Activated gamma-delta T cell treated with Interleukin-2 at 50 U/mL for 16 hours (primary cell): ENCODE measurements around the gene MYO16.
"Not testable (repeated sequence)": the region's sequence is repeated elsewhere in the genome, so short reads cannot be mapped to it uniquely, and the experiment has no call there.

Source experiments
- DNase-seq: peaks from one replicate; pipeline ENCODE4 v3.0.0-alpha.2; 2020

The MYO16 gene

GRCh38 chr13:108991416-108991815, 362.0 kb downstream of the MYO16 start:
- not testable (repeated sequence) for DNase-seq

DNA sequence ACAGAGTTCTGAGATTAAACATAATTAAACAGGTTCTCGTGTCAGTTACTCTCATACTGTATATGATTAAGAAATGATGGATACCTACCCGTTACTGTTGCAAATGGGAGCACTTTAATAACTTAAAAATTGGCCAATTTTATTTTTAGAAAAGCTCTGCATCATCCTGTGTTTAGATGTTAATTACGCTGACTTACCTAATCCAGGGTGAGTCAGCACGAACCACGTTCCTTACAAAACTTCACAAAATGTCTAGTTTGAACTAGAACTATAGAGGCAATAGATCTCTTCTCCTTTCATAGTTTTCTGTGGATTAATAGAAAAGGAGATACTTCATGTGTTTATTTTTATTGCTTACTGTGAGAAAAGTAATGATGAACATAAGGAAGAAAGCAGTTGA, 363.9 kb downstream of the MYO16 start:
- no peak for DNase-seq

DNA sequence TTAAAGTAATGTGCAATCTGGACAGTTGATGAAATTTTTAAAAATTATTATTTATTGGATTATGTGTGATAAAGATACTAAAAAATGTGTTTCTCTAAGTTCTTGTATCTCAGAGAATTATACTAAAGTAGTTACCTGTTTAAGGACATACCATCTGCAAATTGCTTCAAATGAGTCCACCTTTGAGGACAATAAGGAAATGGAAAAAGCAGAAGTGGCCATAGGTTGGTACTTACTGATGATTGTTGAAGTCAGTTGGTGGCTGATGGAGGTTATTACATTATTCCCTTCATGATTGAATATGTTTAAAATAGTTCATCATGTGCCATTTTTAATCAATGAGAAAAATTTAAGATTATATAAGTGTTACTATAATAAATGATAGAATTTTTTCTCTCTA, 367.0 kb downstream of the MYO16 start:
- DNase-seq = no peak

DNA sequence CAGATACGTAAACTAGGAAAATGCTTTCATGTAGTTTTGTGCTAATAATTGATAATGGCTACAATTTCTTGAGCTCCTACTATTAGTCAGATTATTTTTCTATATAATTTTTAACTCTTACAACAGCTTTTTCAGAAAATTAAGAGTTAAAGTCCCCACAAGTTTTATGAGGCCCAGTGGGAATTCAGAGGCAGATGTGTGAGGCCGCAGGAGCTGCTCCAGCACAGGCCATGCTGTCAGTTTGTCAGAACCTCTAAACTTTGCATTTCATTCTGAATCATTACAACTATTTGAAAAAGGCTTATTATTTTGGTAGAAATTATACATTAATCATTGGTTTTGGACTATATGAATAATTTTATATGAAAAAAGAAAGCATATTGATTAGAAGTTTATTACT, 370.8 kb downstream of the MYO16 start:
- no peak for DNase-seq

- DNase-seq = no peak
Measured at GRCh38 chr13:109002934-109003333, 373.5 kb downstream of the MYO16 start.

DNA sequence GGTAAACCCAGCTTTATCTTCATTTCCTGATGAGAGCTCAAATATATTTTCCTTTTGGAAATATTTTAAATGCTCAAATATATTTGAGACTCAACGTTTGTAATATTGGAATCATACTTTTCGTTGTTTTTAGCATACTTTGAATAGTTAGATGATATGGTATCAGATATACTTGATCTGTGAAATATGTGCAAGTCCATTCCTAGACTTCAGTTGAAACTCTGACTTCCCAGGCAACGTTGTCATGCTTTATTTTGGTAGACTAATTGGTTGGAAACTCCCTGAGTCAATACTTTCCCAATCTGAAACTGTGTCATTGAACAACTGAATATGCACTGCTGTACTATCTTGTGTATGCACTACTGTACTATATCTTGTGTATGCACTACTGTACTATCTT, 378.5 kb downstream of the MYO16 start:
- DNase-seq = no peak

GRCh38 chr13:109009756-109010155, 380.3 kb downstream of the MYO16 start:
- no peak for DNase-seq

GRCh38 chr13:109010912-109011311, 381.5 kb downstream of the MYO16 start:
- no peak for DNase-seq

- DNase-seq = no peak
Measured at GRCh38 chr13:109012115-109012514, 382.7 kb downstream of the MYO16 start.

DNA sequence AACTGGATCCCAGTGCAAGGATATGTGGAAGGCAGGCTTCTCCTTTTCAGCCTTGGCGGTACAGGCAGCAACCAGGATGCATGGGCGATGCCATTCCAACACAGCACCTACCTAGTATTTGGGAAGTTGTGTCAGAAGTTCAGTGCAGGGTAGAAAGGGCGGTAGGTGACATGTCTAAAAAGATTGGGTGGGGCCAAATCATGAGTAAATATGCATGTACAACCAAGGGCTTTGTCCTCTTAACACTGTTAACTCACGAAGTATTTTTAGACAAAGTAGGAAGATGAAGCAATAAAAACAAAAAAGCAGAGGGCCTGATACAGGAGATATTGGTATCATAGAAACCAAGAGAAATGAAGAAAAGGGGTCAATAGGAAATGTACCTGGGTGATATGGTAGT, 392.1 kb downstream of the MYO16 start:
- no peak for DNase-seq

DNA sequence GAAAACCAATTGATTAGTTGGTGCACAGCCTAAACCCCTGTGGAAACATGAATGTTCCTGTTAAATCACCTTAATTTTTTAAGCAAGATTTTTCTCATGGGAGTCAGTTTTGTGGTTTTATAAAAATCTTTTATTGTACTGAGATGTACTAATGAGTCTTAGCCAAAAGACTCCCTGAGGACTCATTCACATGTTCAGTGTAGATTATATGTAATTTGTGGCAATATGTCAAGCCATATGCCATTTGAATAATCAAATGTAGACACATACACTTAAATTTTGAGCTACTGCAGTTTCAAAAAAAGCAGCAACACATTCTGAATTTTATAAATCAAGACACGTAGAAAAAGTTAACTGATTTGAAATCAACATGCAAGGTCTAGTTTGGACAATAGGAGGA, 395.2 kb downstream of the MYO16 start:
- DNase-seq = no peak

GRCh38 chr13:109026266-109026665, 396.9 kb downstream of the MYO16 start:
- DNase-seq = no peak

DNA sequence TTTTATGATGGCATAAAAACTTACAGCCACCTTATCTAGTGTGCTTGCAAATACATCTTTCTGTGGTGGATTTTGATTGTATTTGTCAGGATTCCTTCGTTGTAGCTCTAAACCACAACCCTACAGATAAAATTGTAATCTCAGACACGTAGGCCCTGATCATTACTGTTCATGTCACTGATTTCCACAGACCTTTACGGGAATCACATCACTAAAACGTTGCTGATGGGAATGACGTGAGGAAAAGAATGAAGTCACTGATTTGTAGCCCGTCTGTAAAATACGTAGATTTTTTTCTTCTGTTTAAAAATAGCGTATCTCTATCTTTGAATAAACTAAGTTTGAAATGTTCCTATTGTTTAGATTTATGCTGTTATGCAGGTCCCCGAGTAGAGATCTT, 399.2 kb downstream of the MYO16 start:
- no peak for DNase-seq

DNA sequence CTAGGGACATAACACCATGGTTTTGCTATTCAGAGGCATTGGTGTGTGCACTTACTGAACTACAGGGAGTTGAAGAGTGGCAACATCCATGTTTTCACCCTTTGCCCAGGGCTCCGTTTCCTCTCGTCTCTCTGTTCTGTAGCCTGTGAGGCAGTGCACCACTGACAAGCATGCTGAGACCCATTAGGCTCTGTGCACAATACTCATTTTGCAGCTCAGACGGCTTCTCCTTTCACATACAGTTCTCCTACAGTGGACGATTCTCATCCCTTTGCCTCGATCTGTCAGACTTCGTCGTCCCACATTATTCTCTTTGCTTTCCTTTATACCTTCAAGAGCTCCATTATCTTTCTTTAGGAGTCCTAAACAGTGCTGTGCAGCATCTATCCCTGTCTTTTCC, 403.7 kb downstream of the MYO16 start:
- no peak for DNase-seq

- DNase-seq = no peak
Measured at GRCh38 chr13:109036078-109036780, 406.8 kb downstream of the MYO16 start.

- DNase-seq = no peak
Measured at GRCh38 chr13:109043636-109044035, 414.2 kb downstream of the MYO16 start.

DNA sequence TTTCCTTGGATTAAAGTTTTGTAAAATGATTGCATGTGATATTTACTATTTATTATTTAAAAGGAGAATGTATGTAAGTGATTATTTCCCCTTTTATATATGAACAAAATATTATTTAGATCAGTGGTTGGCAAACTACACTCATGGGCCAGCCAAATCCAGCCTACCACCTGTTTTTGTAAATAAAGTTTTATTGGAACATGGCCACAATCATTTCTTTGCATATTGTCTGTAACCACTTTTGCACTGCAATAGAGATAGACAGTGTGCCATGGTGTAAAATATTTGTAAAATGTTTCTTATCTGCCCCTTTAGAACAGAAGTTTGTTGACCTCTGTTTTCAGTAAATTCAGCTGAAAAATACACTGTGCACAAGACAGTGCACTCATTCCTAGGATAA, 426.4 kb downstream of the MYO16 start:
- DNase-seq = no peak

GRCh38 chr13:109058087-109058486, 428.7 kb downstream of the MYO16 start:
- DNase-seq = no peak

DNA sequence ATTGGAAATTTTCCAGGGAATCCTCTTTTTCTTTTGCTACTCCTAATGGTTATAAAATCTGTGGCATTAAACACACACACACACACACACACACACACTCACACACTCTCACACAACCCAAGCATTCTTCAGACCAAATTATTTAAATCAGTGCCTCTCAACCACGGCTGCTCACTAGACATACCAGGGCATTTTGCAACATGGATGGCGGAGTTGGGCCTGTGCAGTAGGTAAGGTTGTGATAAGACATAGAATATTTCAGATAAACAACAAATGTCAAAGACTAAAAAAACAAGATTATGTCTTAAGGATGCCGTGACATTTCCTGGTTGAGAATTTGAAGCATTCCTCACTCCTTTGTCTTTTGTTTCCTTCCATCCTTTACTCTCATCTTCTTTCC, 443.1 kb downstream of the MYO16 start:
- DNase-seq = no peak

GRCh38 chr13:109074436-109074835, 445.0 kb downstream of the MYO16 start:
- DNase-seq = no peak

- no peak for DNase-seq
Measured at GRCh38 chr13:109074853-109075252, 445.4 kb downstream of the MYO16 start.

- no peak for DNase-seq
Measured at GRCh38 chr13:109087916-109088623, 458.7 kb downstream of the MYO16 start.

- no peak for DNase-seq
Measured at GRCh38 chr13:109088624-109088917, 459.2 kb downstream of the MYO16 start.

DNA sequence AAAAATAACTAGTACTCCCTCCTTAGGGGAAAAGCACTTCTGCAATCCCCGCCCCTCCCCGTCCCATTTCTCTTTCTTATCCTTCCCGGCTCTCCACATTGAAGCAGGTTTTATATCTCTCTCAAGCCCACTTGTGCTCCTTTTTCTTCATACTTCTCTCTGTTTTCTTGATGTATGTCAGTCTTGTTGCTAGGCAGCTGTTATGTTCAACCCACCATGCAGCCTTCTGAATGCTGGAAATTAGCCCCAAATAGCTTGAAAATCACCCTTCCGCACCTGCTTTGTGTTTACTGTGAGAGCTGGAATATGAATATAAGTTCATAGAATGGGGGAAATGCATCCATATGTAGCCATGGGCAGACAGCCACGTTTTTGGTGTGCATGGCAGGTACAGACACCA, 461.4 kb downstream of the MYO16 start:
- no peak for DNase-seq

DNA sequence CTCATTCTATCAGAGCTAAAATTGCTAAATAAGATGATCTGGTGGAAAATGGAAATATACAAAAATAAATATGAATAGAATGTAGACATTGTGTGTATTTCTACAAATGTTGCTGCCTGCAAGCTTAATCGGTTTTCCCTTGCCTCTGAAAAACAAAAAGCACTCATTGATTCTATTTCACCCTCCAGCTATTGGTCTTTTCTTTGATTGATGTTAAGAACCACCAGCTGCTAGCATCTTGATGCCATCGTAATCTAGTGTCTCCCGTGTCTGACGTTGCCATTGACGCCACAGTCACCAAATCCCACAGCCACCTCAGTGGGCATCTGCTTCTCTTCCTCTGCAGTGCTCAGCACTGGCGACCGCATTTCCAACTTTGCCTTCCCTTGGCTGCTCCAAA, 461.8 kb downstream of the MYO16 start:
- DNase-seq = no peak
